OCI-LY1 (cell line): ENCODE data around the gene PLGRKT.

Experiments used
- CTCF ChIP-seq: fragments of 200-600 bp; sonication (generic), shearing (Covaris generic); IDR thresholded peaks from 2 replicates; pipeline ENCODE4 v1.5.1; 2017; ENCODE audit warnings: mild to moderate bottlenecking, antibody characterized with exemption, low read length, moderate library complexity, mixed read lengths
- EZH2 ChIP-seq: fragments of 200-600 bp; sonication (generic), shearing (Covaris generic); IDR thresholded peaks from 2 replicates; pipeline ENCODE4 v1.8.0; 2017; ENCODE audit warnings: borderline replicate concordance, mixed run types, mild to moderate bottlenecking, antibody characterized with exemption, low read length, moderate library complexity, mixed read lengths

- no peak for TF ChIP-seq CTCF
- no peak for TF ChIP-seq EZH2
These were observed 21.6 kb upstream of the PLGRKT start for GRCh38 chr9:5459289-5459829.
